PFSK-1 (cell line): Measurements from ENCODE around the gene SETD1A.

Source experiments
- POLR2AphosphoS5 ChIP-seq: IDR thresholded peaks from 2 replicates; pipeline ENCODE4 v1.6.1; 2012; ENCODE audit warnings: low read depth, mild to moderate bottlenecking, control low read depth, low read length, moderate library complexity
- SIN3A ChIP-seq: IDR thresholded peaks from 2 replicates; pipeline ENCODE4 v1.6.1; 2012; ENCODE audit warnings: mild to moderate bottlenecking, low read length, moderate library complexity, borderline replicate concordance; ENCODE audit not compliant: insufficient read depth

DNA sequence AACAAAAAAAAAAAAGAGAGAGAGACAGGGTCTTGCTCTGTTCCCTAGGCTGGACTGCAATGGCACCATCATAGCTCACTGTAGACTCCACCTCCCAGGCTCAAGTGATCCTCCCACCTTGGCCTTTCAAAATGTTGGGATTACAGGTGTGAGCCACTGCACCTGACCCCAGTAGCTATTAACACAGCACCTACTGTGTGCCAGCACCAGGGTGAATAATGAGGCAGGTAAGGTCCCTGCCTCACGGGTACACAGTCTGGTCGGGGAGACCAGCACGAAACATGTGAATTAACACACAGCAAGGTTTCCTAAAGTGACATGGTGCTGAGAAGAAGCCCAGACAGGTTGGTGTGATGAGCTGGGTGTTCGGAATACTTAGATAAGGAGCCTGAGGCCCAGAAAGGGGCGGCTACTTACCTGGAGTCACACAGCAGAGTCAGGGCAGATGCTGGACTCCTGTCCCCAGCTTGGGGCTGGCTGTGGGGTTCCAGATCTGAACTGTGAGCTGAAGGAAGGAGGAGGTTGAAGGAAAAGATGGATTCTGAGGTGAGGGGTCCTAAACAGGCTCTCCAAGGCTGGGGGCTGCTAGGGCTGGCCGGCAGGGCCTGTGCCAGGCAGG is 44.7 kb upstream of the SETD1A start:
- TF ChIP-seq POLR2AphosphoS5 (no peak), SIN3A (no peak)
